ENCODE data around the gene ADAMTS3. TPM values are rescaled to one million over a fixed set of nuclear protein-coding genes. Genes with fewer than 3 reads are reported as not detected.
"Not testable (repeated sequence)": the region's sequence is repeated elsewhere in the genome, so short reads cannot be mapped to it uniquely, and the experiment has no call there.

The ADAMTS3 gene
- total RNA-seq, 5 donors from 2014 or later (not counting 1 experiment from before 2014, with no cell fraction given): not detected

GRCh38 chr4:72555377-72555831 is 13.6 kb downstream of the ADAMTS3 start:
- no peaks in the 10 kb centered on the region for H3K27me3 ChIP-seq (replicated peaks in 1 of 2; ENCODE audit: control insufficient read depth in 2 of 2, extremely low read depth in 1 of 2, insufficient read depth in 2 of 2, low read length in 1 of 2)
- no peak overlapping the region for H3K4me3 Mint-ChIP-seq
- H3K36me3 Mint-ChIP-seq: no peaks in the 10 kb centered on the region
- ChIA-PET POLR2A (no interaction called here), CTCF (no interaction called here)
- H3K4me3 ChIP-seq (ENCODE audit: control insufficient read depth in 1 of 2, extremely low read depth in 1 of 2, low read length in 1 of 2): no peak overlapping the region
- no peaks in the 10 kb centered on the region for H3K4me1 Mint-ChIP-seq
- no peak overlapping the region for H3K27ac ChIP-seq (ENCODE audit: low read length)
- peaks cover 0 to 11% of the 10 kb centered on the region in 2 donors for H3K27me3 Mint-ChIP-seq
- no peaks in the 10 kb centered on the region for H3K36me3 ChIP-seq (ENCODE audit: control insufficient read depth in 2 of 2, extremely low read depth in 1 of 2, insufficient read depth in 1 of 2, low read length in 1 of 2)
- no peaks in the 10 kb centered on the region for H3K9me3 ChIP-seq
- WGBS (ENCODE audit: insufficient coverage): no CpG with 5 or more reads among the region's 3 CpGs
- DNase-seq (no peak), ATAC-seq (replicated peaks in 1 of 4) (no peak)
- H3K27ac Mint-ChIP-seq: no peak overlapping the region
- no peaks in the 10 kb centered on the region for H3K4me1 ChIP-seq (ENCODE audit: control insufficient read depth in 1 of 2, extremely low read depth in 1 of 2, insufficient read depth in 2 of 2, low read length in 2 of 2)
- peaks cover 0 to 3% (median 0%) of the 10 kb centered on the region in 3 donors for H3K9me3 Mint-ChIP-seq

DNA sequence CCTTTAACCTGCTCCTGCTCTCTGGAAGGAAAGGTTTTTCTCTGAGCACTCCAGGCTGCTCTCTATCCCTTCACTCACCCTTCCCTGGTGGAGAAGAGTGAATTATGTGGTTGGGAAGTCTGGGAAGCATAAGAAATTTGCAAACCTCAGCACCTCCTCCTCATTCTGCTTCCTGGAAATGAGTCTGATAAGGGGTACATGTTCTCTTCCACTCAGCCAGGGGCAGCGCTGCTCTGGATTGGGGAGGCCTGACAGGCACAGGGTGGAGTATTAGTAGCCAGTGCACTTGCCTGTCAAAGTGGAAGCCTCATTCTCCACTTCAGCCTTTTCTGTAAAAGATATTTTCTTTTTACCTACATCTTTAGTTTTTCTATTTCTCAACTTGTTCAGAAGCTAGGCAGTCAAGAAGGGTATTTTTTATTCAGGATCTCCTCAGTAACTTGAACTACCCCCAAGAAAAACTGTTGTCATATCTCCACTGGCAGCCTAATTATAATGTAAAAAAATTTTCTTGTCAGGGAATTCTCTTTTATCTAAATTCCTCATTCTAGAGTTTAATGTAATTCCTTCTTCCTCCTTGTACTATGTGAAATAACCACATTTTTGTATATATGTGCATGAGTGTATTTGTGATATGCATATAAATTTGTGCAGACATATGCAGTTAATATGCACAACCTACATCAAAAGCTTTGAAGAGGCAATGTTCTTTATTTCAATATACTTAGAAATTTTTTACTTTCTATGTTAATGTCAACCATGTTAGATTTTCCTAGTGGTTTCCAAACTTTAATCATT is 15.3 kb downstream of the ADAMTS3 start:
- Mint-ChIP-seq H3K4me1 (no peaks in the 10 kb centered on the region), H3K27me3 (peaks cover 0 to 5% of the 10 kb centered on the region in 2 donors), H3K9me3 (peaks cover 0 to 3% (median 0%) of the 10 kb centered on the region in 3 donors), H3K27ac (no peak overlapping the region), H3K4me3 (no peak overlapping the region), H3K36me3 (no peaks in the 10 kb centered on the region)
- no peak for ATAC-seq (replicated peaks in 1 of 4)
- Histone ChIP-seq H3K4me3 (ENCODE audit: control insufficient read depth in 1 of 2, extremely low read depth in 1 of 2, low read length in 1 of 2) (no peak overlapping the region), H3K27ac (ENCODE audit: low read length) (no peak overlapping the region), H3K4me1 (ENCODE audit: control insufficient read depth in 1 of 2, extremely low read depth in 1 of 2, insufficient read depth in 2 of 2, low read length in 2 of 2) (no peaks in the 10 kb centered on the region), H3K27me3 (replicated peaks in 1 of 2; ENCODE audit: control insufficient read depth in 2 of 2, extremely low read depth in 1 of 2, insufficient read depth in 2 of 2, low read length in 1 of 2) (no peaks in the 10 kb centered on the region), H3K36me3 (ENCODE audit: control insufficient read depth in 2 of 2, extremely low read depth in 1 of 2, insufficient read depth in 1 of 2, low read length in 1 of 2) (no peaks in the 10 kb centered on the region), H3K9me3 (no peaks in the 10 kb centered on the region)
- DNase-seq: no peak
- CTCF ChIA-PET: no interaction called here
- no CpG with 5 or more reads among the region's 1 CpG for WGBS (ENCODE audit: insufficient coverage)
- POLR2A ChIA-PET: no interaction called here

- no peaks in the 10 kb centered on the region for H3K27me3 ChIP-seq (replicated peaks in 1 of 2; ENCODE audit: control insufficient read depth in 2 of 2, extremely low read depth in 1 of 2, insufficient read depth in 2 of 2, low read length in 1 of 2)
- ATAC-seq (replicated peaks in 1 of 4): no peak
- peaks cover 0 to 3% (median 0%) of the 10 kb centered on the region in 3 donors for H3K9me3 Mint-ChIP-seq
- 80% methylated on average over 1 of the region's 2 CpGs for WGBS (ENCODE audit: insufficient coverage)
- ChIA-PET POLR2A (no interaction called here), CTCF (no interaction called here)
- no peaks in the 10 kb centered on the region for H3K4me1 ChIP-seq (ENCODE audit: control insufficient read depth in 1 of 2, extremely low read depth in 1 of 2, insufficient read depth in 2 of 2, low read length in 2 of 2)
- H3K27ac Mint-ChIP-seq: no peak overlapping the region
- DNase-seq: no peak
- H3K4me3 Mint-ChIP-seq: no peak overlapping the region
- H3K27me3 Mint-ChIP-seq: peaks cover 0 to 3% of the 10 kb centered on the region in 2 donors
- no peaks in the 10 kb centered on the region for H3K9me3 ChIP-seq
- H3K4me1 Mint-ChIP-seq: no peaks in the 10 kb centered on the region
- H3K27ac ChIP-seq (ENCODE audit: low read length): no peak overlapping the region
- no peaks in the 10 kb centered on the region for H3K36me3 ChIP-seq (ENCODE audit: control insufficient read depth in 2 of 2, extremely low read depth in 1 of 2, insufficient read depth in 1 of 2, low read length in 1 of 2)
- no peak overlapping the region for H3K4me3 ChIP-seq (ENCODE audit: control insufficient read depth in 1 of 2, extremely low read depth in 1 of 2, low read length in 1 of 2)
- no peaks in the 10 kb centered on the region for H3K36me3 Mint-ChIP-seq
Observed at GRCh38 chr4:72552447-72552846, 16.6 kb downstream of the ADAMTS3 start.

DNA sequence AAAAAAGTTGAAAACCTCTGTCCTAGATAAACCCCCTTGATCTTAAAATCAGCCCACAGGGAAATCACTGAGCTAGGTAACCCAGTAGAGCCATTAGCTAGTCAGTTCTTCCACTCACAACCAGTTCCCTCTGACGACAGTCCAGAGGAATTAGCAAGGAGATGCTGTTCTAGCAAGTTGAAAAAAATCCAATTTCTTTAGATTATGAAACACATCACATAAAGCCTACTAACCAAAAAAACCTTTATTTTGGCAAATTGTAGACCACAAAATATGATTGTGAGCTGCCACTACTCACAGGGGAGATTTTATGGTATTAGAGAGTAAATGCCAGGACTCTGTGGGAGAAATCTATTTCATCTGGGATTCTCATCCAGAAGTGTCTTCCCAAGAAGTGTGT is 22.6 kb downstream of the ADAMTS3 start:
- DNase-seq (no peak), ATAC-seq (replicated peaks in 1 of 4) (no peak)
- no CpG with 5 or more reads among the region's 1 CpG for WGBS (ENCODE audit: insufficient coverage)
- no peak overlapping the region for H3K4me3 Mint-ChIP-seq
- no peaks in the 10 kb centered on the region for H3K4me1 ChIP-seq (ENCODE audit: control insufficient read depth in 1 of 2, extremely low read depth in 1 of 2, insufficient read depth in 2 of 2, low read length in 2 of 2)
- peaks cover 0 to 3% (median 0%) of the 10 kb centered on the region in 3 donors for H3K9me3 Mint-ChIP-seq
- no peak overlapping the region for H3K27ac Mint-ChIP-seq
- no peak overlapping the region for H3K4me3 ChIP-seq (ENCODE audit: control insufficient read depth in 1 of 2, extremely low read depth in 1 of 2, low read length in 1 of 2)
- no peaks in the 10 kb centered on the region for H3K27me3 ChIP-seq (replicated peaks in 1 of 2; ENCODE audit: control insufficient read depth in 2 of 2, extremely low read depth in 1 of 2, insufficient read depth in 2 of 2, low read length in 1 of 2)
- H3K9me3 ChIP-seq: no peaks in the 10 kb centered on the region
- no peaks in the 10 kb centered on the region for H3K36me3 Mint-ChIP-seq
- no peaks in the 10 kb centered on the region for H3K4me1 Mint-ChIP-seq
- H3K27me3 Mint-ChIP-seq: peaks cover 3 to 7% of the 10 kb centered on the region in 2 donors
- H3K36me3 ChIP-seq (ENCODE audit: control insufficient read depth in 2 of 2, extremely low read depth in 1 of 2, insufficient read depth in 1 of 2, low read length in 1 of 2): no peaks in the 10 kb centered on the region
- H3K27ac ChIP-seq (ENCODE audit: low read length): no peak overlapping the region
- ChIA-PET CTCF (no interaction called here), POLR2A (interaction anchor here in 1 of 2 donors (0.7 kb wide), 1 partner anchor 1207 kb away, joined by 4 read pairs; no protein-coding TSS in a partner anchor)

GRCh38 chr4:72540694-72541093 is 28.3 kb downstream of the ADAMTS3 start:
- H3K4me3 ChIP-seq (ENCODE audit: control insufficient read depth in 1 of 2, extremely low read depth in 1 of 2, low read length in 1 of 2); H3K27ac Mint-ChIP-seq; H3K27me3 ChIP-seq (replicated peaks in 1 of 2; ENCODE audit: control insufficient read depth in 2 of 2, extremely low read depth in 1 of 2, insufficient read depth in 2 of 2, low read length in 1 of 2); H3K4me1 Mint-ChIP-seq; DNase-seq; POLR2A ChIA-PET; H3K4me1 ChIP-seq (ENCODE audit: control insufficient read depth in 1 of 2, extremely low read depth in 1 of 2, insufficient read depth in 2 of 2, low read length in 2 of 2); H3K9me3 ChIP-seq; H3K36me3 Mint-ChIP-seq; ATAC-seq (replicated peaks in 1 of 4); CTCF ChIA-PET; H3K36me3 ChIP-seq (ENCODE audit: control insufficient read depth in 2 of 2, extremely low read depth in 1 of 2, insufficient read depth in 1 of 2, low read length in 1 of 2); H3K4me3 Mint-ChIP-seq; H3K27ac ChIP-seq (ENCODE audit: low read length); H3K27me3 Mint-ChIP-seq: not testable (repeated sequence)
- H3K9me3 Mint-ChIP-seq: peaks cover 4 to 29% (median 15%) of the 10 kb centered on the region in 3 donors
- no CpG with 5 or more reads among the region's 1 CpG for WGBS (ENCODE audit: insufficient coverage)

GRCh38 chr4:72538006-72538405 is 31.0 kb downstream of the ADAMTS3 start:
- no peak for DNase-seq
- ChIA-PET POLR2A (interaction anchor here in 1 of 2 donors (0.7 kb wide), 1 partner anchor 158 kb away, joined by 6 read pairs; no protein-coding TSS in a partner anchor), CTCF (no interaction called here)
- H3K9me3 ChIP-seq: no peaks in the 10 kb centered on the region
- Mint-ChIP-seq H3K9me3 (peaks cover 4 to 29% (median 15%) of the 10 kb centered on the region in 3 donors), H3K27me3 (no peaks in the 10 kb centered on the region), H3K27ac (no peak overlapping the region), H3K36me3 (no peaks in the 10 kb centered on the region), H3K4me1 (no peaks in the 10 kb centered on the region), H3K4me3 (no peak overlapping the region)
- WGBS (ENCODE audit: insufficient coverage): no CpG with 5 or more reads among the region's 1 CpG
- no peaks in the 10 kb centered on the region for H3K4me1 ChIP-seq (ENCODE audit: control insufficient read depth in 1 of 2, extremely low read depth in 1 of 2, insufficient read depth in 2 of 2, low read length in 2 of 2)
- no peak overlapping the region for H3K4me3 ChIP-seq (ENCODE audit: control insufficient read depth in 1 of 2, extremely low read depth in 1 of 2, low read length in 1 of 2)
- H3K27ac ChIP-seq (ENCODE audit: low read length): no peak overlapping the region
- H3K27me3 ChIP-seq (replicated peaks in 1 of 2; ENCODE audit: control insufficient read depth in 2 of 2, extremely low read depth in 1 of 2, insufficient read depth in 2 of 2, low read length in 1 of 2): no peaks in the 10 kb centered on the region
- ATAC-seq (replicated peaks in 1 of 4): no peak
- no peaks in the 10 kb centered on the region for H3K36me3 ChIP-seq (ENCODE audit: control insufficient read depth in 2 of 2, extremely low read depth in 1 of 2, insufficient read depth in 1 of 2, low read length in 1 of 2)

Data from T-cell (primary cell).